GM19099 (cell line): ENCODE data around the gene ARHGDIG.

Experiments
- POLR2A ChIP-seq: IDR thresholded peaks from 3 replicates; pipeline ENCODE4 v1.6.1; 2011; ENCODE audit warnings: low read depth; ENCODE audit not compliant: insufficient read length; ENCODE audit errors: extremely low read depth

The ARHGDIG gene

DNA sequence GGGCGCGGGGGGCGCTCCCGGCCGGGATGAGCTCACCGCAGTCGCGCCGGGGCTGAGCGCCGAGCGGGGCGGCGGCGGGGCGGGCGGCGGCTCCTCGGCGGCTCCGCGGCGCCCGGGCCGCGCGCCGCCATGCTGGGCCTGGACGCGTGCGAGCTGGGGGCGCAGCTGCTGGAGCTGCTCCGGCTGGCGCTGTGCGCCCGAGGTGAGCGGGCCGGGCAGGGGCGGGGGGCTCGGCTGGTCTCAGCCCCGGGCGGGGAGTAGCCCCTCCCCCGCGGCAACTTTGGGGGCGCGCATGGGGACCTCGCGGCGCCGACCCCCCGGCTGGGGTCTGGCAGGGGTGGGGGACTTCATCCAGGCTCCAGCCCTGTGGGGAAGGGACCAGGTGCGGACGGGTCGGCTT lies at the start of gene ARHGDIG:
Gene ARHGDIG (plus strand): TSS at position 40 of the 400 bp plus-strand sequence. CDS start 90 bp downstream, at position 130.
- no peak for TF ChIP-seq POLR2A

DNA sequence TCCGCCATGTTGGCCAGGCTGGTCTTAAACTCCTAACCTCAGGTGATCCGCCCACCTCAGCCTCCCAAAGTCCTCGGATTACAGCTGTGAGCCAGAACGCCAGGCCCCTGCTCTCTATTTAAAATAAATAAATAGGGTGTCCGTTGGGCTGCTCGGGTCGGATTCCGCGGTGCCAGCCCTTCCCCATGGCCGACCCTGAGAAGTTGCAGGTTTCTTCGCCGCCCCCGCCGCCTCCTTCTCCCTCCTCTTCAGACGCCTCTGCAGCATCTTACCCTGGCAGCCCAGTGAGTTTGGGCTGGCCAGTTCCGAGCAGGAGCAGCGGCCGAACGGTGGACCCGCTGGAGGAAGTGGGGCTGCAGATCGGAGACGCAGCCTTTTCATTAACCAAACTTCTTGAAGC lies 49.4 kb upstream of the ARHGDIG start:
- no peak for TF ChIP-seq POLR2A

DNA sequence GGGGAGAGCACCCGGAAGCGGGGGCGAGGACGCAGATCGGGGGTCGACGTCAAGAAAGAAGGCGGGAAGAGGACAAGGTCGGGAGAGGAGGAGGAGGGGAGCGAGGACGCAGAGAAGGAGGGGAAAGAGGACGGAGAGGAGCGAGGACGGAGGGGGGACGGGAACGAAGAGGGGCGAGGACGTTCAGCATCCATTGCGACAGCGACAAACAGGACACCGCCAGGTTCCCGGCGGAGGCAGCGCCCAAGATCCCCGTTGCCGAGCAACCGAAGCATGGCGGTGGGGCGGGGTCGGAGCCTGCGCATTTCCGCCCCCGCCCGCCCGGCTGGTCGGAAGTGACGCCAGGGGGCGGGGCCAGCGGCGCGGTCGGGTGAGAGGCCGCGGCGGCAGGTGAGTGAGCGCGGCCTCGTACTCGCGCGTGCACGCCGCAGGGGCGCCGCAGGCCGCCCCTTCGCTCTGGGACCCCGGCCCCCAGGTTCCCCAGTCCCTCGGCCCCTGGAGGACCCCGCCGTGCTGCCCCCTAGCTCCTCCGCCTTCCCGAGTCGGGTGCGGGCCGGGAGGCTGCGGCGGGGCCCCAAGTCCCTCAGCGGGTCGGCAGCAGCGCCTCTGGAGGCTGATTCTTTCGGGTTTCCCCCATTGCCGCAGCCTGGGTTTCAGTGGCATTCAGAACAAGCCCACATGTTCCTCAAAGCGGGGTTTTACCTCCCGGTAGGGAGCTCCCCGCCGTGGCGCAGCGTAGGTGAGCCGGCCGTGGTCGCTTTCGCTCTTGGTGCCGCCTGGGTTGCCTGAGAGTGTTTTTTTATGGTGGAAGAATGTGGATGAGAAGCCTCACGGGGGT lies 45.7 kb upstream of the ARHGDIG start, which contains the start of gene FAM234A:
Gene FAM234A (plus strand): TSS at position 354 of the 838 bp plus-strand sequence. CDS start 19,593 bp downstream, outside the sequence.
- TF ChIP-seq POLR2A, result peak; percentile 96

DNA sequence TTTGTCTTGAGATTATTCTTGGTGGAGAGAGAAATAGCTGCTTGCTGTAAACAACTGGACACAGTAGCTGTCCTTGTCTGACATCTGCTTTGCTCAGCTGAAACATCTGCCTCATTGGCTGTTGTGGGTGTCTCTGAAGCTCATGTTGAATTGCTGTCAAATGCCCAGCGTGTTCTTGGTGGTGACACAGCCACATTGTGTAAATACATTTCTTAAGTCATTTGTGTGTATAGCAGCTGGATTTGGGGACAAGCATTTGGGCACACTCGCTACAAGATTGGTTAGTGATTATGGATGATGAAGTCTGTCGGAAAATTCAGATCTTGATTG lies 40.5 kb upstream of the ARHGDIG start:
- TF ChIP-seq POLR2A, result no peak

DNA sequence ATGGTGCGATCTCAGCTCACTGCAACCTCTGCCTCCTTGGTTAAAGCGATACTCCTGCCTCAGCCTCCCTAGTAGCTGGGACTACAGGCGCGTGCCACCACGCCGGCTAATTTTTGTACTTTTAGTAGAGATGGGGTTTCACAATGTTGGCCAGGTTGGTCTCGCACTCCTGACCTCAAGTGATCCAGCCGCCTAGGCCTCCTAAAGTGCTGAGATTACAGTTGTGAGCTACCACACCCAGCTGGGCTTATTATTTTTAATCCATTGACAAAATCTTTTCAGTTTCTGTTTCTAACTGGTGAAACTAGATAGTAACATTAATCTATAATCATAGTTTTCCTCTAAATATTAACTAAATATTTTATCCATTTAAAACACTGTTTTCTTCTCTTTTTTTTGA lies 39.8 kb upstream of the ARHGDIG start:
- no peak for TF ChIP-seq POLR2A

DNA sequence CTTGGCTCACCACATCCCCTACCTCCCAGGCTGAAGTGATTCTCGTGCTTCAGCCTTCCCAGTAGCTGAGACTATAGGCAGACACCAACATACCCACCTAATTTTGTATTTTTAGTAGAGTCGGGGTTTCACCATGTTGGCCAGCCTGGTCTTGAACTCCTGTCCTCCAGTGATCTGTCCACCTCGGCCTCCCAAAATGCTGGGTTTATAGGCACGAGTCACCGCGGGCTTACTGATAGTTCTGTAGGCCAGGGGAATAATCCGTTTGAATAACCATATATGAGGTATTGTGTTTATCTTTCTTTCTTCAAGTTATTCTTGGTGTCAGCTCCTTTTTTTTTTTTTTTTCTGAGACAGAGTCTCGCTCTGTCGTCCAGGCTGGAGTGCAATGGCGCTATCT lies 38.1 kb upstream of the ARHGDIG start:
- TF ChIP-seq POLR2A, result no peak

DNA sequence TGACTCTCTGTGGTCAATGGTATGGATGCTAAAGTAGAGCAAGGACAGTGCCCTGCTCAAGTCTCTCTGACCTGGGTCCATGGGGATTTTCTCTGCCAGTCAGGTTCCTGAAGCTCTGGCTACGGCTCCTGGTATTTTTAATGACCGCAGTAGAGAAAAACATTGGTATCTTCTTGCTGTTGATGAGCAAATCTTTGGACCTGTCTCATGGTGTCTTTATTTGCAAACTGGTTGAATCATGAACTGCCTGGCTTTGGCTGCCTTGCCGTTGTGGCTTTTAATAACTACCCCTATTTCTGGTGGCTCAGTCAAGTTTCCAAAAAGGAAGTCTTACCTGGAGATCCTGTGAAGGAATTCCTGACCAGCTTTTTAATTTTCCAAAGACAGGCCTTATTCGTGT lies 37.0 kb upstream of the ARHGDIG start:
- TF ChIP-seq POLR2A, result no peak

DNA sequence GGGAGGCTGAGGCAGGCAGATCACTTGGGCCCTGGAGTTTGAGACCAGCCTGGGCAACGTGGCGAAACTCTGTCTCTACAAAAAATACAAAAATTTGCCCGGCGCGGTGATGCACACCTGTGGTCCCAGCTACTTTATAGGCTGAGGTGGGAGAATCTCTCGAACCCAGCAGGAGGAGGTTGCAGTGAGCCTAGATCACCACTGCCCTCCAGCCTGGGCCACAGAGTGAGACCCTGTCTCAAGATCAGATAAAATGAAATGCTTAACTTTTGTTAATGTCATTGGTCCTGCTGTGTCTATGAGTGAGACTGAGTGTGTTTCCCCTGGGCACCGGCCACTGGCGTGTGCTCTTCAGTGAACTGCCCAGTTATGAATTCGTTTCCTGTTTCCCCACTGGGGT lies 35.3 kb upstream of the ARHGDIG start:
- no peak for TF ChIP-seq POLR2A

DNA sequence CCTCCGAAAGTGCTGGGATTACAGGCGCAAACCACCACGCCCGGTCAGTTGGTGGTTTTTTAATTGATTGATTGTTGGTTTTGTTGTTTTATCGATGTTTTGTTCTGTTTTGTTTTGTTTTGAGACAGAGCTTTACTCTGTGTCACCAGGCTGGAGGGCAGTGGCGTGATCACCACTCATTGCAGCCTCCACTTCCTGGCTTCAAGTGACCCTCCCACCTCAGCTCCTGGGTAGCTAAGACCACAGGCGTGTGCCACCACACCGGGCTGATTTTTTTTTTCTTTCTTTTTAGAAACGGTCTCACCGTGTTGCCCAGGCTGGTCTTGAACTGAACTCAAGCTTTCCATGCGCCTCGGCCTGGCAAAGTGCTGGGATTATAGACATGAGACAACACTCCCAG lies 33.4 kb upstream of the ARHGDIG start:
- no peak for TF ChIP-seq POLR2A

DNA sequence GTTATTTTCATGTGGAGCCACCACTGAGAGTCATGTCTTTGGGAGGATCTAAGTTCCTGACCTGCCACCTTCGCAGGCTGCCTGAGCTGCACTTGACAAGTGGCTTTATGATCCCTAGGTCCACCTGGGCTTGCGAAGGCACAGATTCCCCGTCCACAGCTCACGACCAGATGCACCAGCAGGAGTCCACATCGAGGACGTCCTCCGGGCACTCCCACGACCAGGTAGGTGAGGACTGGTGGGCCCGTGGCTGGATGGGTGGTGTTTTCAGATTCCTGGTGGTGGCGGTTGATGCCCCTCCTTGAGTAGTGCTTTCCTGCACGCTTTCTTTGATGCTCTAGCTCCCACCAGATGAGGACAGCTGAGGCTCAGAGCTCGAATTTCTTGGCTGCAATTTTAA lies 31.0 kb upstream of the ARHGDIG start:
- no peak for TF ChIP-seq POLR2A

DNA sequence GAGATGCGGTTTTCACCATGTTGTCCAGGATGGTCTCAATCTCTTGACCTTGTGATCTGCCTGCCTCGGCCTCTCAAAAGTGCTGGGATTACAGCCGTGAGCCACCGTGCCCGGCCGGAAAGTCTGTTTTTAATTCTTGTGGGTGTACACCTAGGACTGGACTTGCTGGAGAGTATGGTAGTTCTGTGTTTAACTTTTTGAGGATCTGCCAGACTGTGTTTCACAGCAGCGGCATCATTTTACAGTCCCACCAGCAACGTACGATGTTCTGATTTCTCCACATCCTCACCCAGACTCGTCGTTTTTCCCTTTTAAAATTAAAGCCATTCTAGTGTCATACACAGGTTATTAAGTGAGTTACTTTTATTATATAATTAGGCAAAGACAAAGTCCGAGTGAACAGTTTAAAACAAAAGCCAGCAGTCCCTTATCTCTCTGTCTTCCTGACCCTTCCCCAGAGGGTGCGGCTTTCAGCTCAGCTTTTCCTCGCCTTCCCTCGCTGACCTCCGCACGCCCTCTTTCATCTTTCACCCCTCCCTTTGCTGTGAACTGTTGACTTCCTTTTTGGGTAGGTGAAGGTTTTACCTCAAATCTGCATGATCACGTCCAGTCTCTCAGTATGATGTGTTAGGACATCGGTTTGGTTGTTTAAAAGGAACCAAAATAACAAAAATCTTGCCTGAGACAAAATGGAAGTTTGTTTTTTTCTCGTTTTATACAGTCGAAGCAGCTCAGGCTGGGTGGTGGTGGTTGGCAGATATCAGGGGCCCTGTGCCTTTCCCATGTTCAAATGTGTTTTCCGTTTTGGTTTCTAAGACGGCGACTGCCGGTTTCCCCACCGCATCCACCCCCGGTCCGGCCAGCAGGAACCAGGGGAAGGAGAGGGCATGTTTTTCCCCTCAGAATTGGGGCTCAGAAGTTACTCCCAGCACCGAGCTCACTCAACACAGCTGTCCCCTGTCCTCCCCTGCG lies 27.7 kb upstream of the ARHGDIG start:
- no peak for TF ChIP-seq POLR2A

DNA sequence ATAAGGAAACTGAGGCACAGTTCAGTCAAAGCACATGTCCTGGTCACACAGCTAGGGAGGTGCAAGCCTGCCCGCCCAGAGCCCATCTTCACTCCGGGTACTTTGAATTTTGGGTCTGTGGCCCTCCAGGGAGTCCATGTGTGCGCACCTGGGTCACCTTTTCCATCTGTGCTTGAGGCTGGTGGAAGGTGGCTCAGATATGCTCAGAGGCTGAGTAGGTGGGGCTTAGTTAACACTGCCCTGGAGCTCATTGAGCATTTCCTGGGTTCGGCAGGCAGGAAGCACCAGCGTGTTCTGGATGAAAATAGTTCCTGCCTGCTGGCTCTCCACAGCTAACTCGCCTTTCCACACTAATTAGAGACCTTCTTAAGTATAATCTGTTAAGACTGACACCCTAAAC lies 26.6 kb upstream of the ARHGDIG start:
- TF ChIP-seq POLR2A, result no peak

DNA sequence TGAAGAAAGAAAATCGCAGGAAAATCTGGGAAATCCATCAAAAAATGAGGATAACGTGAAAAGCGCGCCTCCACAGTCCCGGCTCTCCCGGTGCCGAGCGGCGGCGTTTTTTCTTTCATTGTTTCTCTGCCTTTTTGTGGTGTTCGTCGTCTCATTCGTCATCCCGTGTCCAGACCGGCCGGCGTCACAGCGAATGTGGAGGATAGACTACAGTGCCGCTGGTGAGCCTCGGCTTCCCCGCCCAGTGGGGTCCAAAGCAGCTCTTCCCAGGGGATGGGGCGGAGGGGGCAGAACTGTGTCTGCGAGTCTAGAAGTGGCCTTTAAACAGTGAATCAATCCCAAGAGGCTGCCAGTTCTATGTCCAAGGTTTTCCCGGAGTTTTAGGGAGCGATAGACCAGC lies 25.9 kb upstream of the ARHGDIG start:
- TF ChIP-seq POLR2A, result no peak

DNA sequence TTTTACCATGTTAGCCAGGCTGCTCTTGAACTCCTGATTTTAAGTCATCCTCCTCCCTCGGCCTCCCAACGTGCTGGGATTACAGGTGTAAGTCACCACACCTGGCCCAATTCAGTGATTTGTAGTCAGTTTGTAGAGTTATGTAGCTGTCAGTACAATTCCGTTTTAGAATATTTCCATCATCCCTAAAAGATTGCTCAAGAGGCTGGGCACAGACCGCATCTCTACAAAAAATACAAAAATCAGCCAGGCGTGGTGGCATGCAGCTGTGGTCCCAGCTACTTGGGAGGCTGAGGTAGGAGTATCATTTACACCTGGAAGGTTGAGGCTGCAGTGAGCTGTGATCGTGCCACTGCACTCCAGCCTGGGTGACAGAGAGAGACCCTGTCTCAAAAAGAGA lies 25.2 kb upstream of the ARHGDIG start:
- no peak for TF ChIP-seq POLR2A

DNA sequence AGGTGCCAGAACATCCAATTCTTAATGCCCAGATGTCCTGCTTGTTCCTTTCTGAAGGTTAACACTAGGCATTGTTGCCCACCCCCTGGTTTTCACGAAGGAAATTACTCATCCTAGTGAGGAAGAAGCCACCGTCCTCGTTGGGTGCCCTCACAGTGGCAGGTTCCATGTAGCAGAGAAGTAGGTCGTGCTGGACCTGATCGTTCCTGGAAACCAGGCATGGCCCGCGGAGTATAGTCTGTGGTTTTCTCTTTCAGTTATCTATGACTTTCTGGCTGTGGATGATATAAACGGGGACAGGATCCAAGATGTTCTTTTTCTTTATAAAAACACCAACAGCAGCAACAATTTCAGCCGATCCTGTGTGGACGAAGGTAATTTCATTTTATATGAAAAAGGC lies 21.2 kb upstream of the ARHGDIG start:
- TF ChIP-seq POLR2A, result no peak

DNA sequence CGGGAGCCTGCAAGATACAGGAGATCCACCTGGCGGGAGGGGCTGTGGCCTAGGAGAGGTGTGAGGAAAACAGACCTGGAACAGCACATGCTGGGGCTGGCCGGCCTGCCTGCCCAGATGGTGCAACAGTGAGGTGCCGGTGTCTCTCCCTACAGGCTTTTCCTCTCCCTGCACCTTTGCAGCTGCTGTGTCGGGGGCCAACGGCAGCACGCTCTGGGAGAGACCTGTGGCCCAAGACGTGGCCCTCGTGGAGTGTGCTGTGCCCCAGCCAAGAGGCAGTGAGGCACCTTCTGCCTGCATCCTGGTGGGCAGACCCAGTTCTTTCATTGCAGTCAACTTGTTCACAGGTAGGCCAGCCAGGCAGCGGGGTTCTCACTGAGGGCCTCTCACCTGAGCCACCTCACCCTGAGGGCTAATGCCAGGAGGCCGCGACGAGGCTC lies 20.6 kb upstream of the ARHGDIG start:
- TF ChIP-seq POLR2A, result no peak

DNA sequence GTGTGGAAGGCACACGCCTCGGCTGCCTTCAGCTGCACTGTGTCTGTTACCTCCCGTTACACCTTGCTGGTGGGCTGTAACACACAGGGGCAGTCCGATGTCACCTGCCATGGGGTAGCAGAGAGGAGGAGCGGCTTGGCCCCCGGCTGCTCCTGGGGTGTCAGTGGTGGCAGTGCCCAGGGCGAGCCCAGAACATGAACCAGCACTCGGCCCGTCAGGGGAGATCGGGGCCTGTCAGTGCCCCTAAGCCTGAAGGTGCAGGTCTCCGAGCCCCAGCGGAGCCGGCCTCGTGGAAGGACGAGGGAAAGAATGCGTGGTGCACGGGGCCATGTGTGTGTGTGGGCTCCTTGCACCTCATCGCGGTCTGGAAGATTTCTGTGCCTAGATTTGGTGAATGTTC lies 20.1 kb upstream of the ARHGDIG start:
- no peak for TF ChIP-seq POLR2A
